Osteocyte (in vitro differentiated cells): ENCODE results near the gene BPIFB6. TPM values are rescaled to one million over a fixed set of nuclear protein-coding genes. Genes with fewer than 3 reads are reported as not detected.

Source experiments
- DNase-seq: peaks from one replicate; pipeline ENCODE4 v3.0.0; 2021; ENCODE audit warnings: mixed read lengths; ENCODE audit not compliant: unreplicated experiment; ENCODE audit errors: extremely low spot score
- H3K27ac Mint-ChIP-seq: one replicate; pipeline ENCODE4 v1.8.0; 2021; ENCODE audit warnings: mild to moderate bottlenecking, mixed read lengths; ENCODE audit not compliant: unreplicated experiment
- H3K27me3 Mint-ChIP-seq: one replicate; pipeline ENCODE4 v1.8.0; 2021; ENCODE audit warnings: mixed read lengths; ENCODE audit not compliant: unreplicated experiment
- H3K36me3 Mint-ChIP-seq: one replicate; pipeline ENCODE4 v1.8.0; 2021; ENCODE audit warnings: mixed read lengths; ENCODE audit not compliant: unreplicated experiment
- H3K4me1 Mint-ChIP-seq: one replicate; pipeline ENCODE4 v1.8.0; 2021; ENCODE audit warnings: mixed read lengths; ENCODE audit not compliant: unreplicated experiment
- H3K4me3 Mint-ChIP-seq: one replicate; pipeline ENCODE4 v1.8.0; 2021; ENCODE audit warnings: mild to moderate bottlenecking, moderate library complexity, mixed read lengths; ENCODE audit not compliant: unreplicated experiment
- H3K9me3 Mint-ChIP-seq: one replicate; pipeline ENCODE4 v1.8.0; 2021; ENCODE audit warnings: mixed read lengths; ENCODE audit not compliant: unreplicated experiment
- long read RNA-seq: library from polyadenylated mRNA; unstranded; transcript quantifications from one replicate; pipeline ENCODE4 v2.0.0, GENCODE V29; 2021
- total RNA-seq: library from RNA; stranded (reverse); gene quantifications from 2 replicates; pipeline ENCODE4 v1.2.1, GENCODE V29; 2021
- TF ChIP-seq, protein P1 (sequence below): fragments of 200-600 bp; sonication (generic); IDR thresholded peaks from 2 replicates; pipeline ENCODE4 v1.5.0; 2021; ENCODE audit warnings: antibody characterized with exemption, mild to moderate bottlenecking, moderate library complexity

The BPIFB6 gene, protein sequence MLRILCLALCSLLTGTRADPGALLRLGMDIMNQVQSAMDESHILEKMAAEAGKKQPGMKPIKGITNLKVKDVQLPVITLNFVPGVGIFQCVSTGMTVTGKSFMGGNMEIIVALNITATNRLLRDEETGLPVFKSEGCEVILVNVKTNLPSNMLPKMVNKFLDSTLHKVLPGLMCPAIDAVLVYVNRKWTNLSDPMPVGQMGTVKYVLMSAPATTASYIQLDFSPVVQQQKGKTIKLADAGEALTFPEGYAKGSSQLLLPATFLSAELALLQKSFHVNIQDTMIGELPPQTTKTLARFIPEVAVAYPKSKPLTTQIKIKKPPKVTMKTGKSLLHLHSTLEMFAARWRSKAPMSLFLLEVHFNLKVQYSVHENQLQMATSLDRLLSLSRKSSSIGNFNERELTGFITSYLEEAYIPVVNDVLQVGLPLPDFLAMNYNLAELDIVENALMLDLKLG
- total RNA-seq = not detected in 2 replicates
- long read RNA-seq = 0 reads

DNA sequence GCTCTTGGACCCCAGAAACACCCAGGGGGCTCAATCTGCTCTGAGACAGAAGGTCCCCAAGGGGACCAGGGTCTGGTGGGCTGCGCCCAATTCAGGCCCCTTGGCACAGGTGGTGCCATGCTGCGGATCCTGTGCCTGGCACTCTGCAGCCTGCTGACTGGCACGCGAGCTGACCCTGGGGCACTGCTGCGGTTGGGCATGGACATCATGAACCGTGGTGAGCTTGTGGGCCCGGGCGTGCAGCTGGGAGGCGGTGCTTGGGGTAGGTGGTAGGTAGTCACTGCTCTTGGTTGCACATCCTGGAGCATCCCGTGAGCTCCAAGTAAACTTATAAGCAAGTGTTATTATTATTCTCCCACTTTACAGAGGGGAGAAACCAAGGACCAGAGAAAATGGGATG, at the start of gene BPIFB6:
BPIFB6 (plus strand) TSS at position 118 of the 400 bp plus-strand sequence; CDS start at position 118, 0 bp downstream.
- Mint-ChIP-seq H3K4me1 (no peaks in the 10 kb centered on the region), H3K27me3 (no peaks in the 10 kb centered on the region), H3K36me3 (no peaks in the 10 kb centered on the region), H3K4me3 (no peak within 1 kb of the TSS), H3K27ac (no peak within 1 kb of the TSS), H3K9me3 (peaks cover 3% of the 10 kb centered on the region)
- no peak for DNase-seq
- TF ChIP-seq, protein P1, sequence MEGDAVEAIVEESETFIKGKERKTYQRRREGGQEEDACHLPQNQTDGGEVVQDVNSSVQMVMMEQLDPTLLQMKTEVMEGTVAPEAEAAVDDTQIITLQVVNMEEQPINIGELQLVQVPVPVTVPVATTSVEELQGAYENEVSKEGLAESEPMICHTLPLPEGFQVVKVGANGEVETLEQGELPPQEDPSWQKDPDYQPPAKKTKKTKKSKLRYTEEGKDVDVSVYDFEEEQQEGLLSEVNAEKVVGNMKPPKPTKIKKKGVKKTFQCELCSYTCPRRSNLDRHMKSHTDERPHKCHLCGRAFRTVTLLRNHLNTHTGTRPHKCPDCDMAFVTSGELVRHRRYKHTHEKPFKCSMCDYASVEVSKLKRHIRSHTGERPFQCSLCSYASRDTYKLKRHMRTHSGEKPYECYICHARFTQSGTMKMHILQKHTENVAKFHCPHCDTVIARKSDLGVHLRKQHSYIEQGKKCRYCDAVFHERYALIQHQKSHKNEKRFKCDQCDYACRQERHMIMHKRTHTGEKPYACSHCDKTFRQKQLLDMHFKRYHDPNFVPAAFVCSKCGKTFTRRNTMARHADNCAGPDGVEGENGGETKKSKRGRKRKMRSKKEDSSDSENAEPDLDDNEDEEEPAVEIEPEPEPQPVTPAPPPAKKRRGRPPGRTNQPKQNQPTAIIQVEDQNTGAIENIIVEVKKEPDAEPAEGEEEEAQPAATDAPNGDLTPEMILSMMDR = no peak

DNA sequence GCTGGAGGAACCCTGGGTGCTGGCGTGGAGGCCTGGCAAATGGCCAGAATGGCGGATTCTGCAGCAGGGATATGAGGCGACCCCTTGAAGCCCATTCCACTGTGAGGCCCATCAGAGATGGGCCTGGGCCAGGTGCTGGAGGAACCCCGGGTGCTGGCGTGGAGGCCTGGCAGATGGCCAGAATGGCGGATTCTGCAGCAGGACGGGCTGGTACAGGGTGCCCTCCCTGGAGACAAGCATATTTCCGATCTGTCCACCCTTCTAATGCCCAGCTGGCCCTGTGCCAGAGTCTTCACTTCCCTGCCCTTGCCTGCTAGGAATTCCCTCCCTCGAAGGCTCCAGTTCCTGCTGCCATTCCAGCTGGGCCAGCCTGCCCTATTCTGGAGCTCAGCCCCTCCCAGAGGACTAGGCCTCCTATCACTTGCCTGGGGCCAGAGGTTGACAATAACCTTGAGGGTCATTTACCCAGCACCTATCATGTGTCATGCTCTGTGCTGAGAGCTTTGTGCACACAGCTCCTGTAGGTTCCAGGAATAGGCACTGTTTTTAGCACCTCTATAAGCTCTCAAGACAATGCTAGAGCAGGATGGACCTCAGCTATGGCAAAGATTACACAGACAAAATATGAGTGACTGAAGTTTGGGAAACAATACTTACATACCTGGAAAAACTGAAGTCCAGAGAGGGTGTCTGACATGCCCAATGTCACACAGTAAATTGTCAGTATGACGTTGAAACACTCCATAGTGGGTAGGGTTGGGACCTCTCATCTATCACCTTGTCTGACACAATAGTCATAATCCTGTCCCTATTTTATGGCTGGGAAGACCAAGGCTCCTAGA, 48.6 kb upstream of the BPIFB6 start:
- no peak for DNase-seq
- Mint-ChIP-seq H3K9me3 (no peaks in the 10 kb centered on the region), H3K36me3 (no peaks in the 10 kb centered on the region), H3K27ac (no peak overlapping the region), H3K4me1 (no peaks in the 10 kb centered on the region), H3K4me3 (no peak overlapping the region), H3K27me3 (no peaks in the 10 kb centered on the region)
- TF ChIP-seq, protein P1 = no peak

DNA sequence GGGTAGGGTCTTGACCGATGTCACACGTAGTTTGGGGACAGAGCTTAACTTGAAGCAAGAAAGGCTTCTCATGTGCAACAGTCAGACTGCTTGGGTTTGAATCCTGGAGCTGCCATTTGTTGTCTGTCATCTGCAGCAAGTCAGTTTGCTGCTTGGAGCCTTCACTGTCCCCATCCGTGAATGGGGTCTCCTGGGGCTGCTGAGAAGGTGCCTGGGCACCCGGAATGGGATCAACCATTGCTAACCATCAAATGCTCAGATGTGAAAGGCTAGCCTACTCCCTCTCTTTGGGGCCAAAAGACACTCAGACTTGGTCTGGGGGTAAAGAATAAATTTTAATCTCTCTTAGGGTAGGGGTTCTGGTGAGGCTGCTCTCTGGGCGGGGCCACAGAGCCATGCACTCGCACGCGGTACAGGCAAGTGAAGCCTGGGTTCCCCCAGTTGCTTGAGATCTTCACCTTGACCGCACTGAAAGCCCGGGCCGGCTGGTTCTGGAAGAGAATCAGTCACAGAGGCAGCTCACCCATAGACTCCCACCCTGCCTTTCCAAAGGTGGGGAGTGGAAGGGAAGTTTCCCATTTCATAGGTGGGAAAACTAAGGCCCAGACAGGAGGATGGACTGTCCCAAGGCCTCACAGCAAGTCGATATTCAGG, 47.9 kb upstream of the BPIFB6 start:
- TF ChIP-seq, protein P1 = no peak
- no peak overlapping the region for H3K27ac Mint-ChIP-seq
- DNase-seq = no peak
- no peaks in the 10 kb centered on the region for H3K4me1 Mint-ChIP-seq
- no peaks in the 10 kb centered on the region for H3K9me3 Mint-ChIP-seq
- no peaks in the 10 kb centered on the region for H3K27me3 Mint-ChIP-seq
- H3K36me3 Mint-ChIP-seq = no peaks in the 10 kb centered on the region
- H3K4me3 Mint-ChIP-seq = no peak overlapping the region

DNA sequence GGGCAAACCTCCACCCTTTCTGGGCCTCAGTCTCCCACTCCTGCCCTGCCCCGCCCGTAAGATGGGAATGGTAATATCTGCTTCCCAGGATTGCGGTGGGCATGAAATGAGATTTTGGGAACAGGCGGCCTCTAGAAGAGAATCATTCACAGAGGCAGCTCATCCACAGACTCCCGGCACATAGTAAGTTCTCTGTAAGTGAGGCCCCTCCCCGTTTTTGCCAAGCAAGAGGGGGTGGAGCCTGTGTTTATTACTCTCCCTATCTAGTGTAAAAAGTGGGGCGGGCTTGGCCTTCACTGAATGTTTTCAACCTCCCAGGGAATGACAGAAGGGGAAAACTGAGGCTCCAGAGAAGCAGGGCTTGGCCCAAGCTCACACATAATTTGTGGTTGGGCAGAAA, 47.3 kb upstream of the BPIFB6 start:
- Mint-ChIP-seq H3K4me3 (no peak overlapping the region), H3K27me3 (no peaks in the 10 kb centered on the region), H3K27ac (no peak overlapping the region), H3K9me3 (no peaks in the 10 kb centered on the region), H3K4me1 (no peaks in the 10 kb centered on the region), H3K36me3 (no peaks in the 10 kb centered on the region)
- TF ChIP-seq, protein P1 = no peak
- no peak for DNase-seq
